Measurements from ENCODE around the gene LSM12.
"Not testable (repeated sequence)": the region's sequence is repeated elsewhere in the genome, so short reads cannot be mapped to it uniquely, and the experiment has no call there.

LSM12 gene

DNA sequence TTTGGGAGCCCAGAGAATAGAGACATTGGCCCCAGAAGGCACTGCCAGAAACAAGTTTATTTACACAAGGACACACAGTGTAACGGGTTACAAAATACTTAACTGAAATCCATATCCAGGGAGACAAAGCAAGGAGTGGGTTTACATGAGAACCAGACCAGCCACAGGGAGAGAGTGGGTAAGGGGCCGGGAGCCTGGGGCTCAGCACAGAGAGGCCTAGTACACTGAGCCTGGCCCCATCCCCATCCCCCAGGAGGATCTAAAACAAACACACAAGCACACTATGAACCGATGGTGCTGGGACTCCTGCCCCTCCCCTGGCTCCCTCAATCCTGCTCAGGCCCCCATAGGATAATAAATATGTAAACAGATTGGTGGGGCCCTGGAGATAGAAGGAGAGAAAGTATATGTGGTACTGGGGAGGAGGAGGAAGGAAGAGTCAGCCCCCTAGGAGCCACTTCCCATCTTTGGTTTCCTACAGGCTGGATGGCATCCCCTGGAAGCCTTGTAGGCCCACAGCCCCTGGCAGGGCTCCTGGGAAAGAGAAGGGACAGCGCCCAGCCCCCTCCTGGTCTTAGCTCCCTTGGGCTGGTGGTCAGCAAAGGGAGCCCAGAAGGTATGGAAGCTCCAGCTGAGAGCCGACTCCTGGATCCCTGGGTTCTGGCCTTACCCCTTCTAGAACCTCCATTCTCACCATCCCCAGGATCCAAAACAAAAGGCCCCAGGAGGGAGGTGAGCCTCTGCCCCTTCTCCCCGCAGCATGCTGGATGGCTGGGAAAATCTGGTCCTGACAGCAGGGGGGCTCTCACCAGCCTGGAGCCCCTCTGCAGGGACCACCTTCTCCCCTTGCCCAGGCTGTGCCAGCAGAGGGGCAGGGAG, 10.5 kb upstream of the LSM12 start:
- no peak for DNase-seq (ENCODE audit: low read depth)

GRCh38 chr17:44075598-44076293, 9.3 kb upstream of the LSM12 start:
- DNase-seq (ENCODE audit: low read depth), result no peak

DNA sequence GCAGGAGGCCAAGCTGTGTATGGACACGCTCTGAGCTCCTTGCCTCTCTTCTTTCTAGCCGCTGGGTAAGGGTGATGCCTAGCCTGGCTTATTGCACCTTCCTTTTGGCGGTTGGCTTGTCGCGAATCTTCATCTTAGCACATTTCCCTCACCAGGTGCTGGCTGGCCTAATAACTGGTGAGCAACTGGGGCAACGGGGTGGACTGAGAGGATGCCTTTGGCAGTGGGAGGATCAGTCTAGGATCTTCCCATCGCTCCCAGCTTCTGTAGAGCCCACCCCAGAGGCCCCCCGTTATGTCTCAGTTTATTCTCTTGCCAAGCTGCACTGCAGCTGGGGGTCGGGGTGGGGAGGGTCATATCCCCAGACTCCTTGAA, 8.4 kb upstream of the LSM12 start:
- DNase-seq (ENCODE audit: low read depth), result no peak

GRCh38 chr17:44074231-44074910, 7.9 kb upstream of the LSM12 start:
- DNase-seq (ENCODE audit: low read depth), result no peak

- no peak for DNase-seq (ENCODE audit: low read depth)
These were observed 5.3 kb upstream of the LSM12 start for GRCh38 chr17:44071772-44072171.

DNA sequence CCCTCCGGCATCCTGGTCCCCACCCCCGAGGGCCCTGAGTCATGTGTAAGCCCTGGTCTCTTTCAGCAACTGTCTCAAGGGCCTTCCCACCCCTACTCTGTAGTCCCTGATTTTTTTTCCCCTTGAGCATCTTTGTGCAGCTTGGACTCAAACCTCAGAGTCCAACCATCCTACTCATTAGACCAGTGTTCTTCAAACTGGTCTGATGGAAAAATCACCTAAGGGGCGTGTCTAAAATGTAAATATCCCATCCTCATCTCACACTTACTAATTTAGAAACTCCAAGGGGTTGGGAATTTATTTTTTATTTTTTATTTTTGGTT, 4.7 kb upstream of the LSM12 start:
- no peak for DNase-seq (ENCODE audit: low read depth)

DNA sequence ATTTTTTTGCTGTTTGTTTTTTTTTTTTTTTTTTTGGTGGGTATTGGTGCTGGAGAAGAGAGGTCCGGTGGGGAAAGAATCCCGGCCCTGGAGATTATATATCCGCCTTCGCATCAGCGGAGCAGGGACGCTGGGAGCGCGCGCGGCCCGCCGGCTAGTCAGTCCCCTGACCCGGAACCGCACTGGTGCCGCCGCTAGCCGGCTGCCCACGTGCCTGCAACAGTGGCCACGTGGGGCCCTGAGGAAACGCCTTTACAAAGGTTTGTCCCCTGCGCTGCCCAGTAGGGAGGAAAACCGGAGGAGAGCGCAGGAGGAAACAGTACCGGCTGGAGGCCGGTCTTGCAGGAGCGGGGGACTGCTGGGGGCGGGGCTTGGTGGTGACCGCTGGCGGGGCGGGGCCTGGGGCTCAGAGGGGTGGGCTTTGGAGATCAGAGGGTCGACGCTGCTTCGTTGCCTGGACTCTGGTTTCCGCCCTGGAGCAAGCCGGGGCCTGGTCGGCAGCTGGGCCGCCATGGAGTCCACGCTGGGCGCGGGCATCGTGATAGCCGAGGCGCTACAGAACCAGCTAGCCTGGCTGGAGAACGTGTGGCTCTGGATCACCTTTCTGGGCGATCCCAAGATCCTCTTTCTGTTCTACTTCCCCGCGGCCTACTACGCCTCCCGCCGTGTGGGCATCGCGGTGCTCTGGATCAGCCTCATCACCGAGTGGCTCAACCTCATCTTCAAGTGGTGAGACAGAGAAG, 4.2 kb upstream of the LSM12 start, which contains the start of gene G6PC3:
G6PC3 (plus strand) TSS at position 281 of the 743 bp plus-strand sequence; CDS start at position 512, 231 bp downstream.
- peak; percentile 85 for DNase-seq (ENCODE audit: low read depth)

DNA sequence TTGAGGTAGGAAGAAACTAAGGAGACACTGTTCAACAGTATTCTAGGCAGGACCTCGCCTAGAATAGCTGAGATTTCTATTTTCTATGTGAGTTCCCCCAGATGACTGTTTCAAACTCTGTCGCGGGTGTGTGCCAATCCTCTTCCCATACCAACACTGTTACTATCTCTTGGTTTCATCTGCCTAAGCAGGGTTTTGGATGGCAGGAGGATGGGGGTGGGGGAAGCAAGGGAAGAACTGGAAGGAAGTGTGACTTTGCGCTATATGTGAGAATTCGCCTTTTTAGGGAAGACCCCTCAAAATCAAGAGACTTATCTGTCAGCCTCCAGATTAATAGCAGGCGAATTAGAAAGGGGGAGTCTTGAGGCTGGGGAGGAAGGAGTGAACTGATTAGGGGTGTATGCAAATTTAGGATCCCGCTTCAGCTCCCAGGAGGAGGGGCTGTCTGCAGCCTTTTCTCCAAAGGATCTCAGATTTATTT, 3.5 kb upstream of the LSM12 start:
- DNase-seq (ENCODE audit: low read depth), result no peak

DNA sequence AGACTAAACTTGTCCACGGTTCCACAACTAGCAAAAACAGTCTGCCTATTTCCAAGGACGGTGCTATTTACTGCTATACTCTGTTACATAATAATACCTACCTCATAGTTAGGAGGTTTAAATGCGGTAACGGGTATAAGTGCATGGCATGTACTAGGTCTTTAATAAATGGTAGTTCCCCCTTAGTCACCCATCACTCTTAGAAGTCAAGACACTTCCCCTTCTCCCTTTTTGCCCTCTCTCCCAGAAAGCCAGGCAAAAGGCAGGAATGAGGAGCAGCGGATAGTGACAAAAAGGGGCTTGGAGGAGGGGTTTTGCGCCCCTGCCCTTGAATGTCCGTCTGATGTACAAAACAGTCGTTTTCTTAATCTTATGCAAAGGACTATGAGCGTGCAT, 1.1 kb upstream of the LSM12 start:
- no peak for DNase-seq (ENCODE audit: low read depth)

GRCh38 chr17:44065668-44066203, 735 bp downstream of the LSM12 start:
- DNase-seq (ENCODE audit: low read depth), result no peak

DNA sequence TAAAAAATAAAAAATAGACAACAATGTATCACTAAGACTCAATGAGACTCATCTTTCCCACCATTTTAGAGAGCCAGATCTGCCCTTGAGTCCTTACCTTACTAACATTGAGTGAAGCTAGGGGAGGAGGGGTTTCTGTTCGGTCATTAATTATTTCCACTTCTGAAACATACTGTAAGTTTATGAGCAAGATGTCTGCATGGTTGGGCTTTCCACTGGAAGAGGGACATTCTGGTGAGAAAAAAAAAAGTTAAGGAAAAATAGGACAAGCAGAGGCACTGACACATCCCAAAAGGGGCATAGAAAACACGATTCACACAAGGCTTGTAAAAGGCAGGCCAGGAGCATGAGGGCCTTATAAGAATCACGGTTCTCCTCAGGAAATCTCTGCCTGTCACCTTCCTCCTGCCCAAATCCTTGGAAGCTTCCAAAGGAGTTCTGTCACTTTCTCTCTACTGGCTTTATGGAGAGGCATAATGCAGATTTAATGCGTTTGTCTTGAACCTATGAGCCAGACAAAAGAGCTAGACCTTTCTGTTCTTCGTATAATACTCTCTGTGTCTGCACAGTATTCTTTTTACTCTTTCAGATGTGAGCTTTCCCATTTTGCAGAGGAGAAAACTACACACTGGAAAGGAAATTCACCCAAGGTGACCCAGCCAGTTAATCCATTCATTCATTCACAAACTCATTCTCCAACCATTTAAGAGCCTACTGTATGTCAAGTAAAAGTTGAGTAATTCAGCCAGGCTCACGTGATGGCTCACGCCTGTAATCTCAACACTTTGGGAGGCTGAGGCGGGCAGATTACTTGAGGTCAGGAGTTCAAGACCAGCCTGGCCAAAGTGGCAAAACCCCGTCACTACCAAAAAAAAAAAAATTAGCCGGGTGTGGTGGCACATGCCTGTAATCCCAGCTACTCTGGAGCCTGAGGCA, 2.5 kb downstream of the LSM12 start:
- DNase-seq (ENCODE audit: low read depth), result no peak

- no peak for DNase-seq (ENCODE audit: low read depth)
These were observed 3.6 kb downstream of the LSM12 start for GRCh38 chr17:44062871-44063270.

DNA sequence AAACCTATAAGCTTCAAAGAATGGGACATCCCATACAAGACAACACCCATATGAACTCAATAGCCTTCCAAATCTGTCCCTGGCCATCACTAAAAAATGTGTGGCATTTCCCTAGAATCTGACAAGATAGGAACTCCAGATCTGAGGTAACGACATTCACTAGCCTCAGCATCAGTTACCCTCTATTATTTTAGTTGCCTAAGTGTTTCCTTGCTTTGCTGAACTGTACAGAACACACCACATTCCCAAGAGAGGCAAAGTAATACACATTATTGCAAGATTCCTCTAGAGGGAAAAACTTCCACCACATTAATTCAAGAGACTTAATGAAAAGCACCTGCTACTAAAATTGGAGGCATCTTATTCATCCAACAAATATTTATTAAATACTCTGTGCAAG, 5.0 kb downstream of the LSM12 start:
- no peak for DNase-seq (ENCODE audit: low read depth)

DNA sequence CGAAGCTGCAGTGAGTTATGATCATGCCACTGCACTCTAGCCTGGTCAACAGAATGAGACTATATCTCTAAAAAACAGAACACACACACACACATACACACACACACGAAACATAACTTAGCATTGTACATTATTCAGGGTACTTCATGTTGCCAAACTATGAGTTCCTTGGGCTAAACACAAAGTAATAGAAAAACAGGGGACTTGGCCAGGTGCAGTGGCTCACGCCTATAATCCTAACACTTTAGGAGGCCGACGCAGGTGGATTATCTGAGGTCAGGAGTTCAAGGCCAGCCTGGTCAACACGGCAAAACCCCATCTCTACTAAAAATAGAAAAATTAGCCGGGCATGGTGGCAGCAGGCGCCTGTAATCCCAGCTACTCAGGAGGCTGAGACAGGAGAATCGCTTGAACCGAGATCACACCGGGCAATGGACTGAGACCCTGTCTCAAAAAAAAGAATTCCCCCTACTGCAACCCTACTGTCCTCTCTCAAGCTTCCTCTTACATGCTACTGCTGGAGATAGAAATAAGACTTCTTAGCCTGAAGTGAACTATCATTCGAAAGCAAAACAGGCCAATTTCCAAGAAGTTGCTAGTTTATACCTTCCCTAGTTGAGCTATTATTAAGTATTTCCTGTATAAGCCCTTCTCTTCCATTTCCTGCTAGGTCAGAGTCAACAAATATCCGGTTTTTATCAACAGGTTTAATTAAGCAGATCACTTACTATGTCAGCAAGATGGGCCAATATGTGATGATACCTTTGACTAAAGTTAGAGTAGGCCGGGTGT, 7.2 kb downstream of the LSM12 start:
- DNase-seq (ENCODE audit: low read depth), result no peak

DNA sequence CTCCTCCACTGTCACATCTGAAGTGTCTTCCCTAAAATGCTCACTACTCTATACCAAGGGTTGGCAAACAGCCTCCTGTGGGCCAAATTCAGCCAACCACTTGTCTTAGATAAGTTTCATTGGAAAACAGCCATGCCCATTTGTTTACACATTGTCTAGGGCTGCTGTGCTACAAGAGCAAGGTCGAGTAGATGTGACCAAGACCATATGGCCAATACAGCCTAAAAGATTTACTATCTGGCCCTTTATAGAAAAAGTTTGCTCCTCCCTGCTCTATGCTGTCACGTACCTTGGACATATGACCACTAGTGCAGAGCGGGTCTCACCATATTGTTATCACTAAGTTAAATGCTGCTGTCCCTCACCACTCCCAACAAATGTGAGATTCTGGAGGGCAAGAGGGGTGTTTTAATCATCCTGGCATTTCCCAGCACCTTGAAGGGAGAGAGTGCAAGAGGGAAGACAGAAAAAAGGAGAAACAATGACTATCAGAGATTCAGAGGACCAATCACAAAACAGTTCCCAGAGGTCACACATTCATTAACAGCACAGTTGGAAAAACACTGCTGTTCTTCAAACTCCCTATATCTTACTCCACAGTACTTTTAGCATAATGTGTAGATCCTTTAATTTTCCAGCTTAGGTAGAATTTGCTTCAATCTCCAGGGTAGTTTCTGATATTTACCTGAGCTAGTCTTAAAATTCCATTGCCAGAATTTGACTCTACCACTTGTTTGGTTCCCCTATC, 13.2 kb downstream of the LSM12 start:
- DNase-seq (ENCODE audit: low read depth), result no peak

GRCh38 chr17:44049294-44050060, 17.0 kb downstream of the LSM12 start:
- DNase-seq (ENCODE audit: low read depth), result no peak

DNA sequence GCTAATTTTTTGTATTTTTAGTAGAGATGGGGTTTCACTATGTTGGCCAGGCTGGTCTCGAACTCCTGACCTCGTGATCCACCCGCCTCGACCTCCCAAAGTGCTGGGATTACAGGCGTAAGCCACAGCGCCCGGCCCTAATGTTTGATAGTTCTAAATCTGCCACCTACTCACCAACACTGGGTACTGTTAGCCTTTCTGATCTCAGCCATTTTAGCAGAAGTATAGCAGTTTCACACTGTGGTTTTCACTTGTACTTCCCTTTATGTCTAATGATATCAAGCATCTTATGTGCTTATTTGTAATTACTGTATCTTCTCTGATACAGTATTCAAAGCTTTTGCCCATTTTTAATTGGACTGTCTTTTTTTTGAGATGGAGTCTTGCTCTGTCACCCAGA, 19.6 kb downstream of the LSM12 start:
- not testable (repeated sequence) for DNase-seq (ENCODE audit: low read depth)

DNA sequence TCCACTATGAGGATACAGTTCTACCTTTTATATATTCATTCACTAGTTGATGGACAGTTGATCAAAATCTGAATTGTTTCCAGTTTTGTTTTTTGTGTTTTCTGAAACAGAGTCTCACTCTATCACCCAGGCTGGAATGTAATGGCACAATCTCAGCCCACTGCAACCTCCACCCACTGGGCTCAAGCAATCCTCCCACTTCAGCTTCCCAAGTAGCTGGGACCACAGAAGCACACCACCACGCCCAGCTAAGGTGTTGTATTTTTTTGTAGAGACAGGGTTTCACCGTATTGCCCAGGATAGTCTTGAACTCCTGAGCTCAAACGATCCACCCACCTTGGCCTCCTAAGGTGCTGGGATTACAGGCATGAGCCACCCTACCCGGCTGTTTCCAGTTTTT, 21.0 kb downstream of the LSM12 start:
- DNase-seq (ENCODE audit: low read depth), result no peak
